TTC549 (cell line): Measurements from ENCODE around the gene ZFR2.

Experiments
- FAIRE-seq: peaks from 2 replicates; lab custom pipeline; 2012; peaks lifted over from hg19 to GRCh38; lab: Jason Lieb, UNC

Gene ZFR2

DNA sequence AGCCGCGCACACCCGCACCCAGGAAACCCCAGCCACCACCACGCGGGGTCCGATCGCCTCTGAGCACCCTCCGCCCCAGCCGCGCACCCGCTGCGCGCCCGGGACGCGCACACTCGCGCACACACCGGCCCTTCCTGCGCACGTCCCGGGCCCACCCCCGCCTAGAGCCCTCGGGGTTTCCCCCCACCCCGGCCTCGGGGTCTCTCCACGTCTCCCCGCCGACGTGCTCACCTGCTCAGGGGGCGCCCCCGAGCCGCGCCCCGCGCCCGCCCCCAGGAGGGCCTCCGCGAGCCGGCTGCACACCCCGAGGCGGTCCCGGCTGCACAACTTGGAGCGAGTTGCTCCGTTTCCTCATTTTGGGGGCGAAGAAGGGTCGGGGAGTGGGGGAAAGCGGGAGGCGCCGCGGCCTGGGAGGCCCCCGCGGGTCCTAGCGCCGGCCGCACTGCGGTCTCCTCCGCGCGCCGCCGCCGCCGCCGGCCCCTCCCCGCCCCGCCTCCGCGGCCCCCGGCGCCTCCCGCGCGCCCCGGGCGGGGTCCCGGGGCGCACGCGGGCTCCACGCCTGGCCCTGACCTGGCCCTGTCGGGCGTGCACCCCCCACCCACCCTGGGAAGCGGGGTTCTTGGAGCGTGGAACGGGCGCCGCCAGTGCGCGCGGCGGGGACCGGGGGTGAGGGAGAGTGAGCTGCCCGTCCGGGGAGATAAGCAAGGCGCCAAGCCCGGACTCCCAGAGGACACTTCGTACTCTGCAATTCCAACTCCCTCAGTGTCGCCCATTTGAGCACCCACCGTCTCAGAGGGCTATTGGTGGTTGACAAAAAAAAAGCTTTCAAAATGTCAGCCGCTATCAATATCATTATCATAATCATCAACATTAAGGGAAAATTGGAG lies 82.7 kb downstream of the ZFR2 start, which contains the start of gene MATK:
MATK (minus strand) TSS at position 444 of the 887 bp plus-strand sequence. CDS start 1,246 bp downstream, outside the sequence.
- FAIRE-seq = no peak

GRCh38 chr19:3785451-3785937 lies 83.3 kb downstream of the ZFR2 start:
- no peak for FAIRE-seq

DNA sequence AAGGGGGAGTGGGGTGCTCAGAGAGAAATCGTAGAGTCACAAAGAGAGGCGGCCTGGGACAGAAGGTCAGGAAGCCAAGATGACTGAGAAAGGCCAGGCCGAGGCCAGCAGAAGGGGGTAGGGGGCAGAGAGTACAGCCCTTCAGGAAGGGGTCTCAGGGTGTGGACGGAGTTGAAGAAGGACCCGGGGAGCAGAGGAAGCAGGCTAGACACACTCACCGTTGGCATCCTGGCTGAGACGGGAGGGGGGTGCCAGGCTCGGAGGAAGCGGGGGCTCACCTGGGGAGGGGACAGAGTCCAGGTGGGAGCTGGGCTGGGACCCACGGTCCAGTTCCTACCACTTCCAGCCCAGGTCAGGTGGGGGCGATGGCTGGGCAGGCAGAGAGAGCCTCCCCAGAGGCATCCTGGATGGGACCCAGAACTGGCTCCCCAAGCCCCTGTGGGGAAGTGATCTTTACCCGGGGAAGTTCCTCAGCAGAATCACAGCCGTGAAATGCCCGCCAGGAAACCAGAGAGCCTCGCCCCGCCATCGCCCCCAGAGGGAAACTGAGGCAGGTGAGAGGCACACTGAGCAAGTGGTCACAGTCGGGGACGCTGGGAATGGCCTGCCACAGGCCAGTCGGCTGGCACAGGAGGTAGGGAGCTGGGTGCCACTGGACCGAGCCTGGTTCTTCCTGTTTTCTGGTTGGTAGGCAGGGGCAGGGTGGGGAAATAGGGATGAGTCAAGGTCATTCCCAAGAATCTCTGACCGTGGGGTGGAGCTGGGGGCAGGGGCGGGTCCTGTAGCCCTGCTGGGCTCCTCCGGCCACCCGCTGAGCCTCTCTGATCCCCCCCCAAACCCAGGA lies 84.0 kb downstream of the ZFR2 start:
- FAIRE-seq = no peak

GRCh38 chr19:3783660-3784584 lies 84.9 kb downstream of the ZFR2 start:
- no peak for FAIRE-seq

DNA sequence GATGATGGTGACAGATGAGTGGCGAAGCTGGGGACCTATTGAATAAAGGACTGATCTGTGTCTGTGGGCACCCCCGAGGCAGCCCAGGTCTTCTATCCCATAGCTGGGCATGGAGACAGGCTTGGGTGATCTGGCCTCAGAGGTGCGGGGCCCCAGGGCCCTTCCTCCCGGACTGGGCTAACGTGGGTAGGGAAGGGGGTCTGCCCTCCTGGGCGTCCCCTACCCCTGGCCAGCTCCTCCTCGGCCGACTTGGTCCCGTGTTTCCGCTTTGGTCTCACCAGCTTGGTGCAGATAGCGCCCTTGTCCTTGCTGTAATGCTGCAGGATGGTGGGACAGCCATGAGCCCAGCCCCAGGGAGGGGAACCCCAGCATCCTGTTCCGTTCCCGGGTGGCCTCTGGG lies 85.9 kb downstream of the ZFR2 start:
- no peak for FAIRE-seq

- FAIRE-seq = no peak
Measured at GRCh38 chr19:3782330-3782729, 86.5 kb downstream of the ZFR2 start.

DNA sequence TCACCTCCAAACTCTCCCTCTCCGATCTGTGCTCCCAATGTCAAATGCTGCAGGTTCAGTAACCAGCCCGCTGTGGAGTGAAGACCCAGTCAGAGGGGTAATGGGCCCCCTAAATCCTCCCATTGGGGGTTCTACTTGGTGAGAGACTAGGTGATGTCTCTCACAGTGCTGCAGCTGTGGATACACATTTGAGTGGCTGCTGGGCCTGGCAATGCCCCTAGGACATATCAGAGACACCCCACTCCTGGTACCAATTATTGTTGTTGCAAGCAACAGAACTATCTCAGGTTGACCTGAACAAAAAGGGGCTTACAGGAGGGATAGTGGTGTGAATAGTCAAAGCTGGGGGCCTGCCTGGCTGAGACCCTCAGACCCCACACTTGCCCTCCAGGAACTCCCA lies 87.2 kb downstream of the ZFR2 start:
- no peak for FAIRE-seq

DNA sequence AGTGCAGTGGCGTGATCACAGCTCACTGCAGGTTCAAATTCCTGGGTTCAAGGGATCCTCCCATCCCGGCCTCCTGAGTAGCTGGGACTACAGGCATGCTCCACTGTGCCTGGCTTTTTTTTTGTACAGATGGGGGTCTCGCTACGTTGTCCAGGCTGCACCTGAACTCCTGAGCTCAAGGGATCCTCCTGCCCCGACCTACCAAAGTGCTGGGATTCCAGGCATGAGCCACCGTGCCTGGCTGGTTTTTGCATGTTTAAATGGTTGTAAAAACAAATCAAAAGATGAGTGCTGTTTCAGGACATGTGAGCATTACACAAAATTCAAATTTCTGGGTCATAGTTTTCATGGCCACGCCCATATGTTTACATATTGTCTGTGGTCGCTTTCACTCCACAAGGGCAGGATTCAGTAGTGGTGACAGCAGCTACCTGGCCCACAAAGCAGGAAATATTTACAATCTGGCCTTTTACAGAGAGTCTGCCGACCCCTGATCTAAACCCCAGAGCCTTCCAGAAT lies 88.0 kb downstream of the ZFR2 start:
- no peak for FAIRE-seq

DNA sequence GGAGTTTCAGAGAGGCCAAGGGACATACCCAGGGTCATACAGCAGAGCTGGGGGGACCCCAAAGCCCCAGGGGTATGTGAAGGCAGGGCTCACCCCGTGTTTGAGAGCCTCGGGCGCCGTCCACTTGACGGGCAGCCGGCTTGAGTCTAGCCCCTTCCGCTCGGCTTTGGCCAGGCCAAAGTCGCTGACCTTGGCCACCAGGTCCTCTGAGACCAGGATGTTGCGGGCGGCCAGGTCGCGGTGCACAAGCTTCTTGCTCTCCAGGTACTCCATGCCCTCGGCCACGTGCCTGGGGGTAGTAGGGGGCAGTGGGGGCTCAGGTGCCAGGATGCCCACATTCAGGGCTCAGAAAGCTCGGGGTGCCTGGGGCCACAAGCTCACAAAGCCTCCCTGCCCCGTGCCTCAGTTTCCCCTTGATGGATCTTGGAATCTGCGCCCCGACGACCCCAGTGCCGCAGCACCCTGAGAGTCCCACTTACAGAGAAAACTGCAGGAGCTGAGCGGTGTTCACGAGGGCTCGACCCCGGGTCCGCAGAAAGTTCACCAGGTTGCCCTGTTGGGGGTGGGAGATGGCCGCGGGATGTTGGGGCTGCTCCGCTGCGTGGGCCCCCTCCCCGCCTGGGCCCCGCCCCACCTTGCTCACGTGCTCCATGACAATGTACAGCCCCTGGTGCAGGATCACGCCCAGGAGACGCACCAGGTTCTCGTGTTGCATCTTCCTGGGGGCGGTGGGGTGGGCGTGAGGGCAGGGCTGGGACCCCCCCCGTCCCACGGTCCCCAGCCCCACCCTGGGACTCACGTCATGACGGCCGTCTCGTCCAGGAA lies 89.7 kb downstream of the ZFR2 start:
- FAIRE-seq = no peak

DNA sequence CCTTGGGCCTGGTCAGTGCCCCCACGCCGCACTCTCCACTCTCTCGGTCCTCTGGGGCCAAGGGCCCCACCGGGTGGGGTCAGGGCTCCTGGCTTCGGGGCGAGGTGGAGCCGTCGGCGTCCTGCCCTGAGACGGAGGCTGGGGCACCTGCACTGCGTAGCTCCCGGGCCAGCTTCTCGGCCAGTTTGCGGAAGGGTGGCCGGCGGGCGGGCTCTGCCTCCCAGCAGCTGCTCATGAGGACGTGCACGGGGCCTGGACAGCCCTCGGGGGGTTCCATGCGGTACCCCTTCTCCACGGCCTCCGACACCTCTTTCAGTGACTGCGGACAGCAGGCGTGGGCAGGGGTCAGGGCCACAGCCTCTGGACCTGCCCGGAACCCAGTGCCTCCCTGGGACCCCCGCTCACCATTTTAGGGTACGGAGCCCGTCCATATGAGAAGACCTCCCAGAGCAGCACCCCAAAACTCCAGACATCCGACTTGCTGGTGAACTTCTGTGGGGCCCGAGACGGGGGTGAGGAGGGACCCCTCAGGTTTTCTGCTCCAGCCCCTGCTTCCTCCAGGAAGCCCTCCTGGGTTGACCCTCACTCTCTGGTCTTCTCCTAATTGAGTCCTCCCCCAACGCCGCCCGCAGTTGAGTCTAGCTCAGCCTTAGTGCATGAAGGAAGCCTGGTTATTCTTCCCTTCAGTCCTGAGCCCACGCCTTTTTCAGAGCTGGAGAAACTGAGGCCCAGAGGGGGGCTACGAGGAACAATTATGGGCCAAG lies 90.6 kb downstream of the ZFR2 start:
- no peak for FAIRE-seq

DNA sequence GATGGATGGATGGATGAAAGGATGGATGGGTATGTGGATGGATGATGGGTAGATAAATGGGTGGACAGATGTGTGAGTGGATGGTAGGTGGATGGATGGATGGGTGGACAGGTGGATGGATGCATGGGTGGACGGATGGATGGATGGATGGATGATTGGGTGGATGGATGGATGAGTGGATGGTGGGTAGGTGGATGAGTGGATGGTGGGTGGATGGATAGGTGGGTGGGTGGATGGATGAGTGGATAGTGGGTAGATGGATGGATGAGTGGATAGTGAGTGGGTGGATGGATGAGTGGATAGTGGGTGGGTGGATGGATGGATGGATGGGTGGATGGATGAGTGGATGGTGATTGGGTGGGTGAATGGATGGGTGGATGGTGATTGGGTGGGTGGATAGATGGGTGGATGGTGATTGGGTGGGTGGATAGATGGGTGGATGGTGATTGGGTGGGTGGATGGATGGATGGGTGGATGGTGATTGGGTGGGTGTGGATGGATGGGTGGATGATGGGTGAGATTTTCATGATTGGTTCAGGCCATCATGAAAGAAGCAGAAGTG lies 92.3 kb downstream of the ZFR2 start:
- no peak for FAIRE-seq

DNA sequence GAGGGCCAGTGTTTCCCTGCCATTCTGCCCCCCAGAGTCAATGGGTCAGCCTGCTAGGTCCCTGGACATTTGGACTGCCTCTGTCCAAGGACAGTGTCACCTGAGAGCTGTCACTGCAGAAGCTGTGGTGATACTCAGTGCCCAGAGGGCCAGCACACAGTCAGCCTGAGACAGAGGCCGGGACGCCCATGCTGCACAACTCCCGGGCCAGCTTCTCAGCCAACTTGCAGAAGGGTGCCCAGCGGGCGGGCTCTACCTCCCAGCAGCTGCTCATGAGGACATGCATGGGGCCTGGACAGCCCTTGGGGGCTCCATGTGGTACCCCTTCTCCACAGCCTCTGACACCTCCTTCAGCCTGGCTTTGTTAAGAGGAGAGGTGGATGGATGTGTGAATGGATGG lies 93.0 kb downstream of the ZFR2 start:
- no peak for FAIRE-seq

GRCh38 chr19:3775374-3775711 lies 93.5 kb downstream of the ZFR2 start:
- no peak for FAIRE-seq

DNA sequence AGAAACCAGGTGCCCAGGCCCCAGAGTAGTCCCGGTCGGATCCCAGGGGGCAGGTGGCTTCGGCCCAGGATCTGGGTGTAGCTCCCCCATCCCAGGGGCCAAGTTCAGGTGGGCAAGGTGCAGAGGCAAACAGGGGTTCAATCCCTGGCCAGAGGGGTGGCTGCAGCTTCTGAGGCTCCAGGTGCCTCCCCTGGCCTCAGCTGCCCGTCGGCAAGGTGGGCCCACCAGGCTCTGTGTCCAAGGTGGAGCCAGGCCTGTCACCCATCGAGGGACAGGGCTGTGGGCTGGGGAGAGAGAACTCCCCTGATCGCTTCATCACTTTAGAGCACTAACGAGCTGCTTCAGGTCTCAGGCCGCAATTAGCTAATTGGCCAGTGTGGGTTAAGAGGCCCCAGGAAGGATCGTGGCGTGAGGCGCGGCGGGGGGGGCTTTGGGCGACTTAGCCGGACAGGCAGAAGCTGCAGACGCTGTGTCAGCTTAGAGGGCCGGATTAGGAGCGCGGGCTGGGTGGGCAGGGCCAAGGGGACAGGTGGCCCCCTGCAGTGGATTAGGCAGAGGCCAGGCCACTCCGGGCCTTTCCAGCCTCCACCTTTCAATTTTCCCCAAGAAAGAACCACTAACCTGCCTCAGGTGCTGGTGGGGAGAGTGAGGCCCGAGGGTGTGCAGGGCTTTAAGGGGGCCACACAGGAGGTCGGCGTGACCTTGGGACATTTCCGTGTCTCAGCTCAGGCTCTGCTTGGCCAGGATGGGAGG lies 94.0 kb downstream of the ZFR2 start:
- no peak for FAIRE-seq

DNA sequence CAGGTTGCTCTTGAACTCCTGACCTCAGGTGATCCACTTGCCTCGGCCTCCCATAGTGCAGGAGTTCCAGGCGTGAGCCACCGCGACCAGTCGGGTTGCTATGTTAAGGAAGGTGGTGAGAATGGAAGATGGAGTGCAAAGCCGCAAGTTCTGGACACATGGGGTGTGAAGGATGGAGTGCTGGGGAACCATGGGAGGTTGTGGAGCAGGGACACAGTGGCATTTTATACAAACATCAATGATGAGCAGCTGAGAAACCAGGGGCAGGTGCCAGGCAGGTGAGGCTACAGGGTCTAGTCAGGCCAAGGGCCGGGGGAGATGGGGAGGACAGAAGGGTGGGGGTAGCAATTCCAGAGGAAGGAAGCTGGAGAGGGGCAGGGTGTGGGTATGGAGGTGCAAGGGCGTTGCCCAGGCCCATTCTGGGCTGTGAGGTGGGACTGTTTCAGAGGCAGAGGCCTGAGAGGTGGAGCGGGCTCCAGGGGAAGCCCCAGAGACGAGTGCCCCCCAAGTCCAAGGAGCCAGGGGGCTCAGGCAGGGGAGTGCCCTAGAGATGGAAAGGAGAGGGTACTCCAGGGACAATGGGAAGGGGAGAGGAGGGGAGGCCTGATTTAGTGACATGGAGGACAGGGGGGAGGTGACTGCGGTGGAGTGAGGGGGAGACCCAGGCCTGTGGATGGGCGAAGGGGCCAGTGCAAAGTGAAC lies 94.9 kb downstream of the ZFR2 start:
- no peak for FAIRE-seq

GRCh38 chr19:3771906-3772455 lies 96.9 kb downstream of the ZFR2 start, which contains the start of gene RAX2:
Gene RAX2, minus strand, starts transcription at chr19:3772228. Its CDS starts 486 bp downstream, at chr19:3771742.
- no peak for FAIRE-seq

DNA sequence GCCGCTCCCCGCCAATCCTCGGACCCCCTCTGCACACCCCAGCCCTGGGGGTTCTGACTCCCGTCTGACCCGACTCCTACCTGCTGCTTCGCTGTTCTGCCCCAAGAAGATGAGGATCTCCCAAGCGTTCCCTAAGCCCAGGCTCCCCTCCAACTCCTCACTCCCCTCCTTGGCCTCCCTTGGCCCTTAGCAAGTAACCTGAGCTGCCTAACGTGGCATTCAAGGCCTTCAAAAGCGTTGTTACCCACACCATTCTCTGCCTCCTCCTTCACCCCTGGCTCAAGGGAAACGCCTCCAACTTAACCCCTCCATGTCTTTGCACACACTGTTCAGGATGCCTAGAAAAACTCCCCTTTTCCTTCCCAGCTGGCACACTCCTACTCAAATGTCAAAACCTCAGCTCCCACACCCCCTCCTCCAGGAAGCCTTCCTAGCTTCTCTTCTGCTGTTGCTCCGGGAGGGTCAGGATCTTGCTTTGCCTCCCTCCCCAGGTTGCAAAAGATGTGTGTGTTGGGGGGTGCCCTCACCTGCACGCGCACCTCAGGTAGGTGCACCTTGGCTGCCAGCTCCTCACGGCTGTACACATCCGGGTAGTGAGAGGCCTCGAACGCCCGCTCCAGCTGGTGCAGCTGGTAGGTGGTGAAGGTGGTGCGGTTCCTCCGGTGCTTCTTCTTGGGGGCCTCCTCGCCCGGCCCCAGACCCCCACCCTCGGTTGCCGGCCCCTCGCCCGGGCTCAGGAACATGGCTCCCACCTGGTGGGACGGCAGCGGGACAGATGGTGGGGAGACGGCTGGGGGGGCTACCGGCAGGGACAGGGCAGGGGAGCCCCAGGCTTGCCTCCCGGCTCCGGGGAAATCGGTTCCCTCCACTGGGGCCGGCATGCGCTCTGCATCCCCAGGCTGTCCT lies 97.6 kb downstream of the ZFR2 start:
- FAIRE-seq = no peak
